GM12891 (cell line): Measurements from ENCODE around the gene RFTN2.

ENCODE experiments used
- POLR2A ChIP-seq: IDR thresholded peaks from 2 replicates; pipeline ENCODE4 v1.6.1; 2011; ENCODE audit warnings: low read depth, low read length, control low read depth
- POLR2AphosphoS5 ChIP-seq: IDR thresholded peaks from 2 replicates; pipeline ENCODE4 v1.6.1; 2011; ENCODE audit warnings: low read depth, low read length, control low read depth
- POU2F2 ChIP-seq: IDR thresholded peaks from 2 replicates; pipeline ENCODE4 v1.6.1; 2011; ENCODE audit warnings: low read depth, mild to moderate bottlenecking, control low read depth, low read length, moderate library complexity
- SPI1 ChIP-seq: IDR thresholded peaks from 2 replicates; pipeline ENCODE4 v1.6.1; 2011; ENCODE audit warnings: low read depth, low read length, control low read depth
- TAF1 ChIP-seq: IDR thresholded peaks from 2 replicates; pipeline ENCODE4 v1.6.1; 2011; ENCODE audit warnings: low read depth, low read length, control low read depth

DNA sequence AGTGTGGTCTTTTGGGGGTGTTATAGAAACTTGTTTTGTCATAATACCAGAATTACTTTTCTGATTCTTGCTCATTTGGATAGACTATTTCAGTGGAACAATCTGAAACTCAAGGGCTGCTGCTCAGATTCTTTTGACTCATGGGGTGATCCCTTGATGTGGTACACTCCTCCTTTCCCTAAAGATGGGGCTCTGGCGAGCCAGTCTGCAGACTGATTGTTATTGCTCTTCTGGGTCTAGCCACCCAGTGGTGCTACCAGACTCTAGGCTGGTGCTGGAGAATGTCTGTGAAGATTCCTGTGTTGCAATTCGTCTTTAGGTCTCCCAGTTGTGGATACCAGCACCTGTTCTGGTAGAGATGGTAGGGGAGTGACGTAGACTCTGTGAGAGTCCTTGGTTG lies 25.6 kb upstream of the RFTN2 start:
- TF ChIP-seq TAF1 (no peak), SPI1 (no peak), POU2F2 (no peak), POLR2A (no peak), POLR2AphosphoS5 (no peak)
